Central memory CD4-positive, alpha-beta T cell (primary cell): Measurements from ENCODE around the gene AP3B1.
"Not testable (repeated sequence)": the region's sequence is repeated elsewhere in the genome, so short reads cannot be mapped to it uniquely, and the experiment has no call there.

Experiments
- DNase-seq: peaks from one replicate; pipeline ENCODE4 v3.0.0; 2022

The AP3B1 gene

GRCh38 chr5:78133423-78133822, 161.1 kb downstream of the AP3B1 start:
- DNase-seq, result no peak

- no peak for DNase-seq
Measured at GRCh38 chr5:78132507-78132906, 162.0 kb downstream of the AP3B1 start.

- DNase-seq, result no peak
Measured at GRCh38 chr5:78129597-78129996, 164.9 kb downstream of the AP3B1 start.

GRCh38 chr5:78127875-78128274, 166.6 kb downstream of the AP3B1 start:
- DNase-seq, result no peak

GRCh38 chr5:78126536-78126935, 168.0 kb downstream of the AP3B1 start:
- no peak for DNase-seq

GRCh38 chr5:78116167-78116566, 178.3 kb downstream of the AP3B1 start:
- DNase-seq, result no peak

- no peak for DNase-seq
Measured at GRCh38 chr5:78113689-78114264, 180.7 kb downstream of the AP3B1 start.

GRCh38 chr5:78112931-78113330, 181.6 kb downstream of the AP3B1 start:
- DNase-seq, result no peak

- no peak for DNase-seq
Measured at GRCh38 chr5:78109891-78110324, 184.6 kb downstream of the AP3B1 start.

GRCh38 chr5:78108564-78108963, 185.9 kb downstream of the AP3B1 start:
- DNase-seq, result no peak

- no peak for DNase-seq
Measured at GRCh38 chr5:78103232-78103918, 191.1 kb downstream of the AP3B1 start.

- no peak for DNase-seq
Measured at GRCh38 chr5:78102500-78102899, 192.0 kb downstream of the AP3B1 start.

- DNase-seq, result no peak
Measured at GRCh38 chr5:78095125-78095524, 199.4 kb downstream of the AP3B1 start.

GRCh38 chr5:78090002-78090401, 204.5 kb downstream of the AP3B1 start:
- DNase-seq, result no peak

GRCh38 chr5:78078858-78079257, 215.6 kb downstream of the AP3B1 start:
- no peak for DNase-seq

- no peak for DNase-seq
Measured at GRCh38 chr5:78077369-78078068, 217.0 kb downstream of the AP3B1 start.

- DNase-seq, result no peak
Measured at GRCh38 chr5:78076351-78076750, 218.1 kb downstream of the AP3B1 start.

GRCh38 chr5:78075301-78075700, 219.2 kb downstream of the AP3B1 start:
- DNase-seq, result no peak

GRCh38 chr5:78070691-78071090, 223.8 kb downstream of the AP3B1 start:
- DNase-seq, result not testable (repeated sequence)

GRCh38 chr5:78067581-78067980, 226.9 kb downstream of the AP3B1 start:
- DNase-seq, result not testable (repeated sequence)

GRCh38 chr5:78066722-78067121, 227.8 kb downstream of the AP3B1 start:
- not testable (repeated sequence) for DNase-seq

- no peak for DNase-seq
Measured at GRCh38 chr5:78065663-78066062, 228.8 kb downstream of the AP3B1 start.

- no peak for DNase-seq
Measured at GRCh38 chr5:78064941-78065472, 229.5 kb downstream of the AP3B1 start.

GRCh38 chr5:78063495-78063894, 231.0 kb downstream of the AP3B1 start:
- DNase-seq, result no peak
